GM18873 (cell line): Measurements from ENCODE around the gene SIPA1L3.

Source experiments
- ATAC-seq: cut with Tn5 transposase; IDR thresholded peaks from one replicate; pipeline ENCODE4 v1.9.1; 2021; ENCODE audit warnings: mild to moderate bottlenecking, moderate library complexity, moderate number of reproducible peaks; ENCODE audit not compliant: unreplicated experiment, low FRiP score

Gene SIPA1L3

GRCh38 chr19:38172001-38172400 lies 265.0 kb downstream of the SIPA1L3 start:
- no peak for ATAC-seq

DNA sequence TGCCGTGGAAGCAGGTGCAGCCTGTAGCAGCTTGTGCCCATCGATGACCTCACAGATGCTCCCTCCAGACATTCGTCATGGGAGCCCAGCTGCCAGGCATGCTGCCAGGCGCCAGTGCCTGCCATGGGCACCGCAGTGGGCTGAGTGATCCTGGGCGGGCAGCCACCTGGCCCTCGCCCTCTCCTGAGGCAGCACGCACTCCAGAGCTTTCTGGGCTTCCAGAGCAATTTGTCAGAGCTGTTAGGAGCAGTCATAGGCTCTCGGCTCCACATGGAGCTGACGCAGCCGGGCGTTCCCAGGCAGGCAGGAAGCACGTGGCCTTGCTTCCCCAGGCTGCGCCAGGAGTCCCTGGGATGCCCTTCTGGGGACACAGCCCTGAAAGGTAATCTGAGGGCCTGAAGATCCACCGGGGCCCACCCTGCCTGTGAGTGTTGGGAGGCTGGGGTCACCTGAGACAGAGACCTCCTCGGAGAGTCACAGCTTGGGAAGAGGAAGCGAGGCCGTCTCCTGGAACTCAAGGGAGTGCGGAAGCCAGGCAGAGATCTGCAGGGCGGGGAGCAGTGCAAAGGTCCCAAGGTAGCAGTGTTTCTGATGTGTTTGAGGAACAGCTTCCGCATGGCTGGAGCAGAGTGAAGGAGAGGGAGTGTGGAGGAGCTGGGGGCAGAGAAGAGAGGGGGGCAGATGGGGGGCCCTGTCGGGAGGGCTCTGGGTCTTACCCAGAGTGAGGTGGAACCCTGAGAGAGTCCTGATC lies 266.5 kb downstream of the SIPA1L3 start:
- ATAC-seq, result no peak

DNA sequence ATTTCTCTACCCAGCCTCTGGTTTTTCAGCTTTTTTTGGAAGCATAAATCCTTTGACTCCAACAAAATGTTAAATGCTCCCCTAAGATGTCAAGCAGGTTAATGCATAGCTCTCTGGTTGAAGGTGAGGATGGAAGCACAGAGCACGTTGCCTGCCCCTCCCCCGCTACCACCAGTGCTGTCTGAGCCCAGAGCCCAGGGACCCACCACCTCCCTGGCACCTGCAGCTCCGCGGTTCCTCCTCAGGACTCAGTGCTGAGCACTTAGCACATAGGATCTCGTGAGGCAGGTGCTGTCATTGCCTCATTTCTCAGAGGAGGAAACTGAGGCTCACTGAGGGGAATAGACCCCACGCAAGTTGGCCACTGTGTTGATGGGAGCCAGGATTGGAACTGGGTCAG lies 268.4 kb downstream of the SIPA1L3 start:
- ATAC-seq, result no peak

DNA sequence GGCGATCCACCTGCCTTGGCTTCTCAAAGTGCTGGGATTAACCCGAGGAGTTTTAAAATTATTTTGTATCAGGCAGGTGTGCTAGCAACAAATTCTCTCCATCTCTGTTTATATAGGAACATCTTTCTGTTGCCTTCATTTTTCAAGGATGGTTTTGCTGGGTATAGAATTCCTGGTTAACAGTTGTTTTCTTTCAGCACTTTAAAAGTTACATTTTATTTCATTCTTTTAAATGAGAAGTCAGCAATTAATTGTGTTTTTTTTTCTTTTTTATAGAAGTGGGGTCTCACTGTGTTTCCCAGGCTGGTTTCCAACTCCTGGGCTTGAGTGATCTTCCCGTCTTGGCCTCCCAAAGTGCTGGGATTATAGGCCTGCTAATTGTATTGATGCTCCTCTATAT lies 273.1 kb downstream of the SIPA1L3 start:
- ATAC-seq, result no peak

DNA sequence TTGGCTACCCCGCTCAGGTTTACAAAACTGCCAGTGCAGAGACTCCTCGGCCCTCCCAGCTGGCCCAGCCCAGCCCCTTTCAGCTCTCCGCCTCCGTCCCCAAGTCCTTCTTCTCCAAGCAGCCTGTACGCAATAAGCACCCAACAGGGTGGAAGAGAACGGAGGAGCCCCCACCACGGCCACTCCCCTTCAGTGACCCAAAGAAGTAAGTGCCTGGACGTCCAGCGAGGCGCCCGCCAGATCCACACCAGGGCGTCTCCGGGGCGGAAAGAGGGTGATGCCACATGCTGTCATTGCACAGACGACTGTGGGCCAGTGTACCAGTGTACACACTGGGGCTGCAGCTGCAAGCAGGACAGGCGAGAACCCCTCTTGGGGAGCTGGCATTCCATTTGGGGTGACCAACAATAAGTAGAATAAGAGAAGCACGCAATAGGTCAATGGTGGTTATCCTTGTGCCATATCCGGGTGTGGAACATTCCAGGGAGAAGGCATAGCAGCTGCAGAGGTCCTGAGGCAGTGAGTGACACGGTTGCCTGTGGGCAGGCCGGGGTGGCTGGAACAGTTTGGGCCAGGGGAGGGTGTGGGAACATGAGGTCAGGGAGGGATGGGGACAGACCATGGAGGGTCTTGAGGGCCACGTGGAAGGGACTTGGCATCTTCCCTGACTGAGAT lies 275.7 kb downstream of the SIPA1L3 start:
- no peak for ATAC-seq

- ATAC-seq, result no peak
Observed at GRCh38 chr19:38183251-38183897, 276.4 kb downstream of the SIPA1L3 start.

- ATAC-seq, result no peak
Observed at GRCh38 chr19:38184815-38185214, 277.8 kb downstream of the SIPA1L3 start.

DNA sequence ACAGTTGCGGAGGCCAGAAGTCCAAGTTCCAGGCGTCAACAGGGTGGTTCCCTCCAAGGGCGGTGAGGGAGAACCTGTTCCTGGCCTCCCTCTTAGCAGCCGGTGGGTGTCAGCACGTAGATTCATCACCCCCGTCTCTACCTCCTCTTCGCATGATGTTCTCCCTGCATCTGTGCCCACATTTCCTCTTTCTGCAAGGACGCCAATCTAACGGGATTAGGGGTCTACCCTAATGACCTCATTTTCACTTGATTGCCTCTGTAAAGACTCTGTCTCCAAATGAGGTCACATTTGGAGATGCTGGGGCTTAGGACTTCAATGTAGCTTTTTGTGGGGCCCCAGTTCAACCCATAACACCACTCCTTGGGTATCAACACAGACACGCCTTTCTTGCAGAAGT lies 278.6 kb downstream of the SIPA1L3 start:
- no peak for ATAC-seq

GRCh38 chr19:38190061-38190460 lies 283.1 kb downstream of the SIPA1L3 start:
- no peak for ATAC-seq

DNA sequence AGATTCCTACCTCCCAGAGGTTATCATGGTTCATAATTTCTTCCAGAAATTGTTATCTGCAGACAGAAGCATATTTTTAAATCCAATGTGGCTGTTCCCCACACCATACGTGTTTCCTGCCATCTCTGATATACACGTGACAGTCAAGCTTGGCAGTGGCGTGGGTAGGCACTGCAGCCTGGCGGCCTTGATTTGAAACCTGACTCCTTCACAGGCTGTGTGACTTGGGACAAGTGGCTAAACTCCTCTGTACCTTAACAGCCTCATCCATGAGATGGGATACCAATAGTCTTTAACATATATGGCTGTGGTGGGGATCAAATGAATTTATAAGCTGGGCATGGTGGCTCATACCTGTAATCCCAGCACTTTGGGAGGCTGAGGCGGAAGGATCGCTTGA lies 283.8 kb downstream of the SIPA1L3 start:
- no peak for ATAC-seq

DNA sequence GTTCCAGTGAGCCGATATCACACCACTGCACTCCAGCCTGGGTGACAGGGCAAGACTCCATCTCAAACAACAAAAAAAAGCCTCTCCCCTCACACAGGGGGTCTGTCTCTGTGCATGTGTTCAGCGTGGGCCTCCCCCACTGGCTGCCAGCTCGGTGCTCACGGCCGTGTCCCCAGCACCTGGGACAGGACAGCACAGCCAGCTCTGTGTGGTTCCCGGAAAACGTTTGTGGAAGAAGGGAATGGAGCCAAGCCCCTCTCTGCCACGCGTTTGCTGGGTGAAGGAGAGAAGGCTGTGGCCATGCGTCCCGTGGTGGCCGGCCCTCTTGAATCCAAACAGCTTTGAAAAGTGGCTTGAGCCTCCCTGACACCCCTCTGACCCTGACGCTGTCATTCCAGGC lies 284.7 kb downstream of the SIPA1L3 start:
- no peak for ATAC-seq

DNA sequence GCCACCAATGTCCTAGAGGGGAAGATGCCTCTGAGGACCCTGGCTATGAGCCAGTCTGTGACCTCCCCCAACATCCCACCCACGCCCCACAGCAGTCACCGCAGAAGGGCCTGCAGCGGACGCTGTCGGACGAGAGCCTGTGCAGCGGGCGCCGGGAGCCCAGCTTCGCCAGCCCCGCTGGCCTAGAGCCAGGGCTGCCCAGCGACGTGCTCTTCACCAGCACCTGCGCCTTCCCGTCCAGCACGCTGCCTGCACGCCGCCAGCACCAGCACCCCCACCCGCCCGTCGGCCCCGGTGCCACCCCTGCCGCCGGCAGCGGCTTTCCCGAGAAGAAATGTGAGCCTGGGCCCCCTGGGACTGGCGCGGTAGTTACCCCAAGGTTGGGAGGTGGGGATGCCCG lies 286.4 kb downstream of the SIPA1L3 start:
- no peak for ATAC-seq

DNA sequence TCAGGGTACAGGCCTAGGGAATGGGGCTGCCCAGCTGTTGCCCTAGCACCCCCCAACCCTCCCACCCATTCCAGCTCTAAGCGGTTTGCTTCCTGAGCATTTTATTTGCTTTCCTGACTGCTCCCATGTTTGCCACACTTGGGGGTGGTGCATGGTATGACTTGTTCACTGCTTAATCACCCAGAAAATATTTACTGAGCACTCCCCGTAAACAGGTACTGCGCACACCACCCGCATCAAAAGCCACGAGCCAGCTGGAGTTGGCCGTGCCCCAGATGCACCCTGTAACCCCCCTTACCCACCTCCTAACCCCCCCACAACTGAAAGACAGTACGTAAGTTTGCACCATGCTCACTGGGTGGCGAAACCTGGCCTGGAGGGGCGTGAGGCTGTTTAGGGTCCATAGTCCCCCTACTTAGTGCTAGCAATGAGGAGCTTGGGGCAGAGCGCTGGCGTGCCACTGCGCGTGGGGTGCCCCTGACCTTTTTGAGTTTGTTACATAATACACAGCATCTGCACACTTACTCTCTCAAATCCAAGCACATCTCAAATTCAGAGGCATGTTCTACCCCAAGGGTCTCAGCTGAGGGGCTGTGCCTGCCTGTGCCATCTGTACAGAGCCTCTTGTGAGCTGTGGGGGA lies 287.2 kb downstream of the SIPA1L3 start:
- no peak for ATAC-seq

GRCh38 chr19:38195237-38195636 lies 288.2 kb downstream of the SIPA1L3 start:
- no peak for ATAC-seq

GRCh38 chr19:38196245-38196837 lies 289.3 kb downstream of the SIPA1L3 start:
- ATAC-seq, result no peak

GRCh38 chr19:38196948-38197656 lies 290.1 kb downstream of the SIPA1L3 start:
- ATAC-seq, result no peak

GRCh38 chr19:38197937-38198704 lies 291.1 kb downstream of the SIPA1L3 start:
- no peak for ATAC-seq

GRCh38 chr19:38199340-38199739 lies 292.3 kb downstream of the SIPA1L3 start:
- no peak for ATAC-seq

DNA sequence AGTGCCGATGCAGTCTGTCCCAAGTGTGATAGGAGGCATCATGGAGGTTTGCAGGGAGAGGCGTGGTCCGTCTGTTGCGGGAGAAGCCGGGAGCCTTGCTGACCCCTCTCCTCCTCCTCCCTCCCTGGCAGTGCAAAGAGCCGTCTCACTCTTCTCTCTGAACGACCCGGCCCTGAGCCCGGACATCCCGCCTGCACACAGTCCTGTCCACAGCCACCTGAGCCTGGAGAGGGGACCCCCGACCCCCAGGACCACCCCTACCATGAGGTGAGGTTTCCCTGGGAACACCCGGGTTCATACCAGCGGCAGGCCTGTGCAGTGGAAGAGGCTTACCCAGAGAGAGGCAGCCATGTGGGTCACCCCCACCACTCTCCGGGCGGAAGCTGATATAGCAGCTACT lies 294.7 kb downstream of the SIPA1L3 start:
- no peak for ATAC-seq
